Body of pancreas (tissue), 4 donors: ENCODE measurements around the gene MED13L. TPM values are rescaled to one million over a fixed set of nuclear protein-coding genes. Genes with fewer than 3 reads are reported as not detected.

Experiments used
- ATAC-seq: fragments of 150-250 bp; one replicate; pipeline ENCODE4 v1.9.1; 2016
- DNase-seq, 4 donors: peaks; one replicate each; pipeline ENCODE4 v3.0.0-alpha.2; 2019
- H3K27ac ChIP-seq, 4 donors: fragments of 200-600 bp; sonication (generic); 1 replicate in 3 of 4; 2 replicates in 1 of 4; pipeline versions ENCODE4 v1.5.1 to v1.6.1; 2016 to 2019; ENCODE audit warnings: mild to moderate bottlenecking in 1 of 4, mixed read lengths in 1 of 4, moderate library complexity in 1 of 4
- H3K27me3 ChIP-seq, 2 donors: fragments of 200-600 bp; sonication (generic); one replicate each; pipeline ENCODE4 v1.6.0; 2016; ENCODE audit warnings: mild to moderate bottlenecking in 1 of 2
- H3K36me3 ChIP-seq, 2 donors: fragments of 200-600 bp; sonication (generic); replicated peaks in 1 of 2; 2 replicates each; pipeline ENCODE4 v1.5.1; 2016; ENCODE audit warnings: low read depth in 2 of 2; ENCODE audit not compliant: insufficient read depth in 1 of 2
- H3K4me1 ChIP-seq: fragments of 200-600 bp; sonication (generic); one replicate; pipeline ENCODE4 v1.6.0; 2016
- H3K4me3 ChIP-seq, 2 donors: fragments of 200-600 bp; sonication (generic); 1 replicate in 1 of 2; 2 replicates in 1 of 2; pipeline ENCODE4 v1.5.1; 2016 to 2019
- H3K9me3 ChIP-seq, 3 donors: fragments of 200-600 bp; sonication (generic); 1 replicate in 2 of 3; 2 replicates in 1 of 3; pipeline ENCODE4 v1.5.1; 2016
- CTCF ChIP-seq, 7 experiments: fragments of 450-650 bp in 4 of 7; fragments of 200-600 bp in 3 of 7; sonication (generic) in 3 of 7; IDR thresholded peaks; one replicate each; pipeline ENCODE4 v1.5.1; 2016 to 2019; ENCODE audit warnings: antibody characterized with exemption in 7 of 7
- POLR2A ChIP-seq, 3 donors: fragments of 450-650 bp; IDR thresholded peaks; one replicate each; pipeline ENCODE4 v1.6.1; 2016; ENCODE audit warnings: antibody characterized with exemption in 3 of 3, mild to moderate bottlenecking in 2 of 3
- WGBS, 2 donors: methylation state at CpG; one replicate each; pipeline ENCODE4 v1.1.5; 2017; 5-methylcytosine and 5-hydroxymethylcytosine counted together
- intact Hi-C: fragments of 100-400 bp; cut with DNase I; formaldehyde crosslinking; loops from one replicate; pipeline ENCODE4 v1.15.1; 2023
- total RNA-seq, 2 donors: library from RNA; depleted of rRNA; stranded (reverse); fragments of >200 nt; gene quantifications; one replicate each; pipeline ENCODE4 v1.1.0, GENCODE V29; 2016

The MED13L gene
- total RNA-seq, 2 donors from 2014 or later, result 65.9 to 72.6 TPM

- intact Hi-C loops, result no loop called here
- H3K9me3 ChIP-seq, result no peaks in the 10 kb centered on the region
- TF ChIP-seq CTCF (IDR thresholded peaks at IDR 0.05) (no peak), POLR2A (IDR thresholded peaks at IDR 0.05) (no peak)
- H3K27me3 ChIP-seq, result no peaks in the 10 kb centered on the region
- ATAC-seq (no peak), DNase-seq (no peak)
- WGBS, 2 donors, result 76 to 94% methylated on average over 3 of the region's 3 CpGs
- H3K4me3 ChIP-seq, result no peak overlapping the region
- peaks cover 5 to 25% of the 10 kb centered on the region in 2 donors for H3K36me3 ChIP-seq
- no peaks in the 10 kb centered on the region for H3K4me1 ChIP-seq
- H3K27ac ChIP-seq, result no peak overlapping the region
Measured at GRCh38 chr12:115973968-115974724, 303.3 kb downstream of the MED13L start.

DNA sequence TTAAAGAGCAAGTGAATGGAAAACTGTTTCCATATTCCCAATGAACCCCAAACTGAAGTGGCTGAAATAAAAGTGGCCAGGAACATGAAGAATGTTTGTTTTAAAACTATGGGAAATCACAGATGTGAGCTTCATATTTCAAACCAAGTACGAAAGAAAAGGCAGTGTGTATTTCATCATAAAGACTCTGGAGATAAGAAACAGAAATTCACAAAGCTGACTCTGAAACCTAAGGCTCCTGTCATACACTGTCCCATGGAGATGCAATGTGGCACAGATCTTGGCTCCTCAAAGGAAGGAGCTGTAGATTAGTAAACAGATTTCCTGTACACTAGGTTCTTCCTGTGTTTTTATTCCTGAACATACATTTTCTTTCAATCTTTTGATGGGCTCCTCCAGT lies 304.4 kb downstream of the MED13L start:
- no peaks in the 10 kb centered on the region for H3K27me3 ChIP-seq
- H3K4me3 ChIP-seq, result no peak overlapping the region
- TF ChIP-seq CTCF (IDR thresholded peaks at IDR 0.05) (no peak), POLR2A (IDR thresholded peaks at IDR 0.05) (no peak)
- peaks cover 5 to 29% of the 10 kb centered on the region in 2 donors for H3K36me3 ChIP-seq
- no peak for DNase-seq
- no peak overlapping the region for H3K27ac ChIP-seq
- no peaks in the 10 kb centered on the region for H3K4me1 ChIP-seq
- H3K9me3 ChIP-seq, result no peaks in the 10 kb centered on the region
- 41 to 44% methylated on average over 1 of the region's 1 CpG for WGBS, 2 donors
- ATAC-seq, result no peak
- intact Hi-C loops, result no loop called here

DNA sequence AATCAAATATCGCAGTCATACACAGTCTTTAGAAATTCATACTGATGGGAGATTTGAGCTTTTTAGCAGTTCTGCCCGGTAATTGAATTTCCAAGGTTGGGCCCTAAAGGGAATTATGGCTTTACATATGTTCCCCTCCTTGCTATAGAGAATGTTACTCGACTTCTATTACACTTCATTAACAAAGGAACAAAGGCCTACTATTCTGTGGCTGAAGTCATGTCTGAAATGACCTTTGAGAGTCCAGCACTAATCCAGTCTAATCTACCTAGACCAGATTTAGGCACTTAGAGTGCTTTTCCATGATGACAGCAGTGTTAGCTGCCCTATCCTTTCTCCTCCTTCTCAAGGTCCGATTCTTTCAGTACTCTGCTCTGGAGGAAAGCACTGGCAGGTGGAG lies 305.3 kb downstream of the MED13L start:
- Histone ChIP-seq H3K4me3 (no peak overlapping the region), H3K27ac (no peak overlapping the region), H3K9me3 (no peaks in the 10 kb centered on the region), H3K27me3 (no peaks in the 10 kb centered on the region), H3K36me3 (peaks cover 5 to 29% of the 10 kb centered on the region in 2 donors), H3K4me1 (no peaks in the 10 kb centered on the region)
- DNase-seq (no peak), ATAC-seq (no peak)
- intact Hi-C loops, result no loop called here
- WGBS, 2 donors, result 75 to 80% methylated on average over 4 of the region's 4 CpGs
- TF ChIP-seq POLR2A (IDR thresholded peaks at IDR 0.05) (no peak), CTCF (IDR thresholded peaks at IDR 0.05) (no peak)

DNA sequence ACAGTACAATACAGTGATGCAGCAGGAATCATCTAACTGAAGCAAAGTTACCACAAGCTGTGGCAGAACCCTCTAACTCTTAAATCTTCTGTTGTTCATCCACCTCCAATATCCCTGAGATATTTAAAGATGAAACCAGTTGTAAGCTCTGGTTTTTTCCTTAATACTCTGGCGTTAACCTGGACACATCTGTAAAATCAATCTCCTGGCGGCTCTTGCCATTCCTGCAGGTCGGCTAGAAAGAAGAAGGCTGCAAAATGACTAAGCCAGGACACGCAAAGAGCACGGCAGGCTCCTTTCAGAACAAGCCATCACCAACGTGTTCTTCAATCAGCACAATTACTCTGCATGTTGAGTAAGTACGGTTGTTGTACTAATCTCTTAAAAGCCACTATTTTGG lies 309.3 kb downstream of the MED13L start:
- ATAC-seq (no peak), DNase-seq (no peak)
- H3K4me3 ChIP-seq, result no peak overlapping the region
- intact Hi-C loops, result no loop called here
- no peaks in the 10 kb centered on the region for H3K9me3 ChIP-seq
- no peaks in the 10 kb centered on the region for H3K4me1 ChIP-seq
- TF ChIP-seq POLR2A (IDR thresholded peaks at IDR 0.05), result no peak
- no peak for TF ChIP-seq CTCF (IDR thresholded peaks at IDR 0.05)
- no peak overlapping the region for H3K27ac ChIP-seq
- 82 to 90% methylated on average over 7 of the region's 7 CpGs for WGBS, 2 donors
- H3K27me3 ChIP-seq, result no peaks in the 10 kb centered on the region
- H3K36me3 ChIP-seq, result peaks cover 11 to 35% of the 10 kb centered on the region in 2 donors

DNA sequence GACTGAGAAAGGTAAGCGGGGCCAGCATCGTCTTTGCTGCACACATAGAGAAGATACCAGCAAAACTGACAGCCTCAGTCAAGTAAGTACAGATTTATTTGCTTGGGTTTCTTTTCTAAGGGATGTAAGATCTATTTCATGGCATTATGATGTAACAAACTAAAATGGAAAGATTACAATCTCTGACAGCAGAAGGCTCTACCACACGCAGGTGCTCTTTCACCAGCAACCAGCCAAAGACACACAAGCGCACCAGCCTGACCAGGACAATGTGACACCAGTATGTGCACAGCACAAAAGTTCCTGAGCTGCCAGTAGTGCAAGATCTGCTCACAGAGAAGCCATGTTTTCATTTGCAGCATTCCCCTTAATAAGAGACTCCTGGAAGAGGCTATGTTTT lies 311.1 kb downstream of the MED13L start:
- Histone ChIP-seq H3K36me3 (peaks cover 15 to 40% of the 10 kb centered on the region in 2 donors), H3K27me3 (no peaks in the 10 kb centered on the region), H3K4me1 (no peaks in the 10 kb centered on the region), H3K9me3 (no peaks in the 10 kb centered on the region), H3K4me3 (no peak overlapping the region), H3K27ac (no peak overlapping the region)
- TF ChIP-seq POLR2A (IDR thresholded peaks at IDR 0.05), result no peak
- TF ChIP-seq CTCF (IDR thresholded peaks at IDR 0.05), result no peak
- 93 to 95% methylated on average over 4 of the region's 4 CpGs for WGBS, 2 donors
- intact Hi-C loops, result no loop called here
- DNase-seq (no peak), ATAC-seq (no peak)
